ENCODE results near the gene SF3B4.
"Not testable (repeated sequence)": the region's sequence is repeated elsewhere in the genome, so short reads cannot be mapped to it uniquely, and the experiment has no call there.

The SF3B4 gene, protein sequence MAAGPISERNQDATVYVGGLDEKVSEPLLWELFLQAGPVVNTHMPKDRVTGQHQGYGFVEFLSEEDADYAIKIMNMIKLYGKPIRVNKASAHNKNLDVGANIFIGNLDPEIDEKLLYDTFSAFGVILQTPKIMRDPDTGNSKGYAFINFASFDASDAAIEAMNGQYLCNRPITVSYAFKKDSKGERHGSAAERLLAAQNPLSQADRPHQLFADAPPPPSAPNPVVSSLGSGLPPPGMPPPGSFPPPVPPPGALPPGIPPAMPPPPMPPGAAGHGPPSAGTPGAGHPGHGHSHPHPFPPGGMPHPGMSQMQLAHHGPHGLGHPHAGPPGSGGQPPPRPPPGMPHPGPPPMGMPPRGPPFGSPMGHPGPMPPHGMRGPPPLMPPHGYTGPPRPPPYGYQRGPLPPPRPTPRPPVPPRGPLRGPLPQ

DNA sequence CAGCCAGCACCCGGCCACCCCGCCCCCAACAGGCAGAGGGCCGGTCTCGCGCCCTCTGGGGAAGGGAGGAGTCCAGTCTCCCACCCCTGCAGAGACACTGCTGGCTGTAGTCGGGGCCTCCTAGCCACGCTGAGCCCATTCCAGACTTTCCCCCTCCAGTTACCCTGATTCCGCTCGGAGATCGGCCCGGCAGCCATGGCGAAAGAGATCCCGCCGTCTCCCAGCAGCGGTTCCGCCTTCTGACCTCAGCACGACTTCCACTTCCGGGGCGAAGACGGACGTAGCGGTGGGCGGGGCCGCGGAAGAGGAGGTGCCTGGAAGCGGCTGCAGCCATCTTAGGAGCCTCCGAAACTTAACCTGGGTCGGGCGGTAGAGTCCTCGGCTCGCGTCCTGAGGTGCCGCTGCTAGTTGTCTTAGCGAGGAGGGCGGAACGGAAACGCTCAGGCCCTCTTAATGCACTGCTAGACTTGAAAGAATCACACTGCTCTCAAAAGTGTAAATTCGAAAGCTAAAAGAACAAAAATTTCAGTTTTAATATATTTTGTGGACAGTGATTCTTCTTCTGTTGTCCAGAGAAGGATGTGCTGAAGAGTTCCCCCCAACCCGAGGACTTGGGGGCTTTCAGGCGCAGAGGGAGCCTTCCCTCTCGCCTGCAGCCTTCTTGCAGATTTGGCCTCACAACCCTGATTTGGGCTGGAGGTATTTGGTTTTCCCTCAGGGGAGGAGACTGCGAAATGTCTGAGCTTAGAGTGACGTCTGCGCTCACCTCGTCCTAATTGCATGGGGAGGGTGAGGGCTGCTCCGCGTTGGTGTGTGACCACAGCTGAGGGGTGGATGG, at the start of gene SF3B4:
SF3B4 (minus strand) TSS at position 241 of the 838 bp plus-strand sequence; CDS start at position 197, 44 bp downstream.
- Mint-ChIP-seq H3K4me3 (peak within 1 kb of the TSS; percentile 99), H3K9me3 (no peaks in the 10 kb centered on the region), H3K4me1 (ENCODE audit: low read depth) (peaks cover 58% of the 10 kb centered on the region), H3K36me3 (ENCODE audit: low read depth) (peaks cover 42% of the 10 kb centered on the region), H3K27me3 (ENCODE audit: low read depth) (no peaks in the 10 kb centered on the region), H3K27ac (peak within 1 kb of the TSS; percentile 83)

DNA sequence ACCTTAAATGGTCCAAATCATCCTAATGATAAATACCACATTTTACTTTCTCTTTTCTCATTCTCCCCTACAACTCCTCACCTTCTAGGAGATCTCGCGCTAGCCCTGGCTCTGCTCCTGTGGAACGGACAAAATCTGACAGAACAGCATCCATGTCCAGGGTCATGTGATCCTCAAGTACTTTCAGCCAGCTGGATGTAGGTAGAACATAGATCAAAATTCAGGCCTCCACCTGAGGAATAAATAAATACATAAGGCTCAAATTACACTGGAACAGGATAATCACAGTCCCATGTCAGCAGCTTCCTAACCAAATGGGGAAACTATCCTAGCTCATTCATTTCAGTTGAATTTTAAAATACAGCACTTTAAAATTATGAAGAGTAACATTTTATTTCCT, 49.7 kb upstream of the SF3B4 start:
- Mint-ChIP-seq H3K27ac (no peak overlapping the region), H3K36me3 (ENCODE audit: low read depth) (peaks cover 19% of the 10 kb centered on the region), H3K27me3 (ENCODE audit: low read depth) (no peaks in the 10 kb centered on the region)

DNA sequence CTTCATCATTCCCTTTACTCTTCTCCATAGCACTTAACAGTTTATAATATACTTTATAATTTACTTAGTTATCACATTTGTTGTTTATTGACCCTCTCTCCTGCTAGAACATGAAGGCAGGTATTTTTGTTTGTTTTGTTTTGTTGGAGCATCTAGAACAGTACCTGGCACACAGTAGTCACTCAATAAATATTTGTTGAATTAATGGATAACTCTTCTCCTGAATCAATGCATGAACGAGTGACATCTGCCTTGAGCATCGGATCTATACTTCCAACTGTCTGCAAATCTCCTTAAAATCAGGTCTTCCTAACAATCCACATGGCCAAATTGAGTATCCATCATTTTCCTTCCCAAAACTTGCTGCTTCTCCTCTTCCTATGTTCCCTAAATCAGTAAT, 44.9 kb upstream of the SF3B4 start:
- Mint-ChIP-seq H3K4me3 (no peak overlapping the region), H3K27ac (no peak overlapping the region), H3K27me3 (ENCODE audit: low read depth) (no peaks in the 10 kb centered on the region), H3K9me3 (no peaks in the 10 kb centered on the region), H3K4me1 (ENCODE audit: low read depth) (no peaks in the 10 kb centered on the region), H3K36me3 (ENCODE audit: low read depth) (peaks cover 18% of the 10 kb centered on the region)

More for the DNA sequence above, 49.7 kb upstream of the SF3B4 start:
- no peak overlapping the region for H3K4me3 Mint-ChIP-seq
- peaks cover 18% of the 10 kb centered on the region for H3K4me1 Mint-ChIP-seq (ENCODE audit: low read depth)
- no peaks in the 10 kb centered on the region for H3K9me3 Mint-ChIP-seq

DNA sequence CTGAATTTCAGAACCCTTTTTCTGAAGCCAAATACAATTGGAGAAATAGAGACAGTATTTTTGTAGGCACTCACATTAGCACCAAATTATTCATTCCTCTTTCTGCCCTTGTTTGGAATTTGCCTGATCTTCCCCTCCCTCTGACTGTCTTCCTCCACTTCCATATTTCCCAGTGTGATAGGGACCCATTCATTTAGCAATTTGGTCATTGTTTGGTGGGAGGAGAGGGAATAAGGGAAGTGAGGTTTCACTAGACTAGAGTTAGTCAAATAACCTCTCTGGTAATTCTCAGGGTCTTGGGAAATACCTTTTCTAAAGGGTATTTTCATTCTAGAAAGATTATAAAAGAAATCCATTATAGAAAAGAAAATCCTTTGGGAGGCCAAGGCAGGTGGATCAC, 40.0 kb upstream of the SF3B4 start:
- Mint-ChIP-seq H3K36me3 (ENCODE audit: low read depth) (peaks cover 15% of the 10 kb centered on the region), H3K27ac (no peak overlapping the region), H3K4me1 (ENCODE audit: low read depth) (peaks cover 4% of the 10 kb centered on the region), H3K27me3 (ENCODE audit: low read depth) (no peaks in the 10 kb centered on the region), H3K4me3 (no peak overlapping the region), H3K9me3 (no peaks in the 10 kb centered on the region)

DNA sequence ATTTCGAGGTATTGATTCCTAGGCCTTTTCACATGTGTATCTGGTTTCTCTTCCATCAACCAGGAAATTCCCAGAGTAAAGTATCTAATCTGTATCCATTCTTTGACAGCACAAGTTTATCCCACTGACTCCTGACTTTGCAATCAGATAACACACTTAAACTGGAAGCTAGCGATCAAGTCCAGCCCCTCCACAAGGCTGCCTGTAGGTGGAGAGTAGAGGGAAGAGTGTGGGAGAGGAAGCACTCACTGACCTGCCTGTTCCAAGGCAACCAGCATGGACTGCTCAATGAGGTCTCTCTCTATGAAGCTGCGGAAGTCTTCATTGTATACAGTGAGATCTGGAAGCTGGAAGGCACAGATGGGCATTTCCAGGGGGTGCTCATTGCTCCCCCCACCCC, 39.4 kb upstream of the SF3B4 start:
- Mint-ChIP-seq H3K4me1 (ENCODE audit: low read depth) (peaks cover 8% of the 10 kb centered on the region), H3K27me3 (ENCODE audit: low read depth) (no peaks in the 10 kb centered on the region), H3K36me3 (ENCODE audit: low read depth) (peaks cover 15% of the 10 kb centered on the region), H3K4me3 (no peak overlapping the region), H3K27ac (no peak overlapping the region), H3K9me3 (no peaks in the 10 kb centered on the region)

DNA sequence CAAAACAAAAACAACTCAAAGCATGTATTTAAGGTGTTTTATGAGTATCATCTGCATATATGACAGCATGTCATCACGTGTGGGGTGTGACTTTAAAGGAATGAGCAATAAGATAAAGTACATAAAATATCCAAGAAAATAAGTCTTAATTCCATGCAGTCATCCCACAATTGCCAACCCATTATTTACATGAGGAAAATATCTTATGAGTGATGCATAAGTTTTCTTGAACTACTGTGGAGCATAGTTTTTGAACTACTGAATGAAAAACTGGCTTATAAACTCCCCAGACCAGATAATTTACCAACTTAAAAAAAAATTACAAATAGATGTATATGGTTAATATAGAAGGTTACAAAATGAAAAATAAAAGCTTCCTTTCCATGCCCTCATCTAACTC, 38.8 kb upstream of the SF3B4 start:
- peaks cover 13% of the 10 kb centered on the region for H3K4me1 Mint-ChIP-seq (ENCODE audit: low read depth)
- peaks cover 15% of the 10 kb centered on the region for H3K36me3 Mint-ChIP-seq (ENCODE audit: low read depth)
- H3K27me3 Mint-ChIP-seq (ENCODE audit: low read depth) = no peaks in the 10 kb centered on the region
- H3K27ac Mint-ChIP-seq = no peak overlapping the region
- no peaks in the 10 kb centered on the region for H3K9me3 Mint-ChIP-seq
- H3K4me3 Mint-ChIP-seq = no peak overlapping the region

DNA sequence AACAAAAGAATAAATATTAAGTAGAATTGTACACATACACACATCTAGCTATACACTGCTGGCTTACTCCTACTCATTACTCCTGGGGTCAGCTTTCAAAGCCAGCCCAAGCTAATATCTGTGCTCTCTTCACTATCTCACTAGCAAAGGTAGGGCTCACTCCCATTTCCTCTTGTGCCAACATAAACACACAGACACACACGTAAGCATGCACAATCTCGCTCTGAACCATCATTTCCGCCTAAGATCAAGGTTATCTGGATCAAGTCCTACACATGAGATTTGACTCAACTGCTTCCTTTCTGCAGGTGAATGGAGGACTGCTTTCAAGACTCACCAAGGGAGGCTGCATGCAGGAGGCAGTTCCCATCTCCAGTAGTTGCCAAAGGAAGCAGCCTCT, 37.8 kb upstream of the SF3B4 start:
- no peaks in the 10 kb centered on the region for H3K27me3 Mint-ChIP-seq (ENCODE audit: low read depth)
- H3K27ac Mint-ChIP-seq = no peak overlapping the region
- H3K4me3 Mint-ChIP-seq = no peak overlapping the region

DNA sequence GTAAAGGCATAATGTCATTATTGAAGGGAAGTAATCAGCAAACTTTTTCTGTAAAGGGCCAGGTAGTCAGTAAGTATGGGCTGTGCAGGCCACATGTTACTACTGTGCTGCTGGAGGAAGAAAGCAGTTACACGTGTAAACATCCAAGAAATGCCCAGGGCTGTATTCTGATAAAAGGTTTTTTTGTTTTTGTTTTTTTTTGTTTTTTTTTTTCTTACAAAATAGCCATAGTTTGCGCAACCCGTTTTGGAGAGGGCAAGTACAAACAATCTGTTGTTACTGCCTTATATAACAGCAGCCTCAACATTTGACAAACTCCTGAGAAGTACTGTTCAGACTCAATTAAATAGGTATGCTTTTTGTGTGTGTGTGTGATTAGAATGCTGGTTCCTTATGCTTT, 35.8 kb upstream of the SF3B4 start:
- H3K27ac Mint-ChIP-seq = no peak overlapping the region

More for the DNA sequence above, 37.8 kb upstream of the SF3B4 start:
- Mint-ChIP-seq H3K4me1 (ENCODE audit: low read depth) (peaks cover 14% of the 10 kb centered on the region), H3K36me3 (ENCODE audit: low read depth) (peaks cover 15% of the 10 kb centered on the region), H3K9me3 (no peaks in the 10 kb centered on the region)

DNA sequence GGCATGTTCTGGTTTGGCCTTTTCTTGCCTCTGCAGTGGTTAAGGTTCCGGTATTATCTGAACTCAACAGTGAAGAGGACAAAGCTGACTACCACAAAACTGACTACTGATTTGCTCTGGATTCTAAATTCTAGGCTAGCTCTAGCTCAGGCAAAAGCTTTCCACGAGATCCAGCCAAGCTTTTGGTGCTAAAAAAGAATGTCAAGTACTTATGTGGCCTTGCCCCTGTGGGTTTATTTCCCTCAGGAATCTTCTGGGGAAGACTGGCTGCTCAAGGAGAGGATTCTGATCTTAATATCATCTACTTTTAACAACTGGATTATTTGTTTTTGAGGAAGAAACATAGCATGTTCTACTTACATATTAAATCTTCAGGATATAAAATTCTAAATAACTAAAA, 35.1 kb upstream of the SF3B4 start:
- peaks cover 14% of the 10 kb centered on the region for H3K4me1 Mint-ChIP-seq (ENCODE audit: low read depth)
- H3K36me3 Mint-ChIP-seq (ENCODE audit: low read depth) = peaks cover 25% of the 10 kb centered on the region
- H3K27me3 Mint-ChIP-seq (ENCODE audit: low read depth) = no peaks in the 10 kb centered on the region
- H3K9me3 Mint-ChIP-seq = no peaks in the 10 kb centered on the region
- H3K4me3 Mint-ChIP-seq = no peak overlapping the region
- H3K27ac Mint-ChIP-seq = no peak overlapping the region

More for the DNA sequence above, 35.8 kb upstream of the SF3B4 start:
- Mint-ChIP-seq H3K4me1 (ENCODE audit: low read depth) (peaks cover 14% of the 10 kb centered on the region), H3K36me3 (ENCODE audit: low read depth) (peaks cover 22% of the 10 kb centered on the region), H3K4me3 (no peak overlapping the region), H3K27me3 (ENCODE audit: low read depth) (no peaks in the 10 kb centered on the region), H3K9me3 (no peaks in the 10 kb centered on the region)

DNA sequence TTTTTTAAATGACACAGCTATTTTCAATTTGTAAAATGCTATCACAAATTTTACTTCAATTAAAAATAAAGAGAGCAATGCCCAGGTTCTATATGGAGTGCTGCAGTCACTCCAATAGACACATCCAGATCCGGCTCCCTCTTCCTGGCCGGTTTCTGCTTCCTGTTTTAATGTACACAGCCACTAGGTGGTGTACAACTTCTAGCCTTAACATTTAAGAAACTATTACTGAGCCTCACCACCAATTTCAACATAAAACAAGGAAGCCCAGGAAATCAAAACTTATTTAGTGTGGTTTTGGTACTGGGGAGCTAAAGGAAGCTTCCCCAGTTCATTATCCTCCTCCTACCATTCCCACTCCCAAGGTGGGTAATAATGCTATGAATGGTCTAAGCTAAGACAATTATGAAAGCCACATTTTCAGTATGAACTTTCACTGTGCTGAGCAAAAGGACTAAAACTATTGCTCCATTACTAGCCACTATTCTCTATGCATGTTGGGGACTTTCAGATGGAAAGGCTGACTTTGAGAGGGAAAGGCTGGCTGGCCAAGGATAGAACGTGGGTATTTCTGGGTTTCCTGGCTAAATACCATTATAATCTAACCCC, 34.5 kb upstream of the SF3B4 start:
- no peaks in the 10 kb centered on the region for H3K27me3 Mint-ChIP-seq (ENCODE audit: low read depth)
- no peaks in the 10 kb centered on the region for H3K9me3 Mint-ChIP-seq
- H3K27ac Mint-ChIP-seq = no peak overlapping the region
- peaks cover 24% of the 10 kb centered on the region for H3K36me3 Mint-ChIP-seq (ENCODE audit: low read depth)
- no peak overlapping the region for H3K4me3 Mint-ChIP-seq
- peaks cover 14% of the 10 kb centered on the region for H3K4me1 Mint-ChIP-seq (ENCODE audit: low read depth)

DNA sequence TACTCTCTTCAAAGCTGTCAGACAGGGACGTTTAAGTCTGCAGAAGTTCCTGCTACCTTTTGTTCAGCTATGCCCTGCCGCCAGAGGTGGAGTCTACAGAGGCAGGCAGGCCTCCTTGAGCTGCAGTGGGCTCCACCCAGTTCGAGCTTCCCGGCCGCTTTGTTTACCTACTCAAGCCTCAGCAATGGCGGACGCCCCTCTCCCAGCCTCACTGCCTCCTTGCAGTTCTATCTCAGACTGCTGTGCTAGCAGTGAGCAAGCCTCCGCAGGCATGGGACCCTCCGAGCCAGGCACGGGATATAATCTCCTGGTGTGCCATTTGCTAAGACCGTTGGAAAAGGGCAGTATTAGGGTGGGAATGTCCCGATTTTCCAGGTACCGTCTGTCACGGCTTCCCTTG, 29.9 kb upstream of the SF3B4 start:
- H3K4me3 Mint-ChIP-seq; H3K9me3 Mint-ChIP-seq; H3K27me3 Mint-ChIP-seq (ENCODE audit: low read depth); H3K27ac Mint-ChIP-seq: not testable (repeated sequence)
- Mint-ChIP-seq H3K4me1 (ENCODE audit: low read depth) (peaks cover 10% of the 10 kb centered on the region), H3K36me3 (ENCODE audit: low read depth) (peaks cover 29% of the 10 kb centered on the region)

DNA sequence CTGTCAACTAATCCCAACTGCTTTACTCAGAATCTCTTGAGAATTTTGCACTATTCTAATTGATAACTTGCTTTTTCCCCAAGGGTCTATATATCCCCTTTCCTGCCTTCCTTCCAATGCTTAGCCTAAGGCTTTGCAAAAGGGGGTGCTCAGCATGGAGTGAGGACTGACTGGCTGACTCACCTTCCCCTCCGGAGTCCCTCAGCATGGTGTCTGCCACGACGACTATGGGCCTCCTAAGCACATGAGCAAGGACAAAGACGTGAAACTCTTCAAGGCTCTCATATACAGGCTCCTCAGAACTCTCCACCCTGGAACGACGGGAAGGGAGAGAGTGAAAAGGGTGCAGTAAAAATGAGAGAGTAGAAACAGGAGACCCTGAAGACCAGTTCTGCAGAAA, 22.3 kb upstream of the SF3B4 start:
- Mint-ChIP-seq H3K9me3 (no peaks in the 10 kb centered on the region), H3K27ac (no peak overlapping the region), H3K27me3 (ENCODE audit: low read depth) (no peaks in the 10 kb centered on the region), H3K4me3 (no peak overlapping the region), H3K4me1 (ENCODE audit: low read depth) (peaks cover 4% of the 10 kb centered on the region), H3K36me3 (ENCODE audit: low read depth) (peaks cover 21% of the 10 kb centered on the region)

DNA sequence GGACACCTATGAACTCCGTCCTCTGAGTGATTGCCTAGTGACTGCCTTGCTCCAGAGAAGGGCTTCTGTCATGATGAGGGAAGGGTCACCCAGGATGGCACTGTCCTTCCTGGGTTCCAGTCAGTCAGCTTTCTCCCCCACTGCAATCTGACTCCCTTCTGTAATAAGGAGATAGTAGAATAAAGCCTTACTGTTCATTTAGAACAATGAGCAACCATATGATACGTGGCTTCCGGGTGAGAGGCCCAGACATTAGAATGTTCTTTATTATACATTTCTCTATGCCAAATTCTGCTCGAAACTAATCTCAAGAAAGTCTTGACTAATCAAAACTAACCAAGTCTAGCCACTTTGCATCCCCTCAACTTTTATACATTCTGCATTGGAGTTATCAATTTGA, 17.6 kb upstream of the SF3B4 start:
- Mint-ChIP-seq H3K4me1 (ENCODE audit: low read depth) (peaks cover 13% of the 10 kb centered on the region), H3K36me3 (ENCODE audit: low read depth) (peaks cover 22% of the 10 kb centered on the region), H3K9me3 (no peaks in the 10 kb centered on the region), H3K27me3 (ENCODE audit: low read depth) (no peaks in the 10 kb centered on the region), H3K27ac (no peak overlapping the region), H3K4me3 (no peak overlapping the region)

DNA sequence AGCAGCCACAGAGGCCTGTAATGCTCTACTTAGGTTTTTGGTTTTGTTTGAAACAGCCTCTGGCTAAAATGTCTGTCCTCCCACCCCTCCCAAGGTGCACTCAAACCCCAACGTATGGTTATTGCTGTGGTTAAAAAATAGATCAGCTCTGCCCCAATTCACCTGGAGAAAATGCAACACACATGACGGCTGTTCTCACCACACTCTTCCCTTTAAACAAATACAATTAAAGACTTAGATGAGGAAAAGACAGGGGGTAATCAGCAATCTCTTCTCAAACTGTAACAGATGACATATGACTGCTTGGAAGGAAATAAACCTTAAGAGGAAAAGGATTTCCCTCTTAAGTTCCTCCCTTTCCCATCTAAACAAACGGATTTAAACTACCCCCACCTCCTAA, 15.3 kb upstream of the SF3B4 start:
- no peaks in the 10 kb centered on the region for H3K27me3 Mint-ChIP-seq (ENCODE audit: low read depth)
- H3K4me1 Mint-ChIP-seq (ENCODE audit: low read depth) = peaks cover 23% of the 10 kb centered on the region
- H3K36me3 Mint-ChIP-seq (ENCODE audit: low read depth) = peaks cover 17% of the 10 kb centered on the region
- H3K4me3 Mint-ChIP-seq = no peak overlapping the region
- no peaks in the 10 kb centered on the region for H3K9me3 Mint-ChIP-seq
- H3K27ac Mint-ChIP-seq = no peak overlapping the region
